Mesendoderm (in vitro differentiated cells): ENCODE data around the gene CCDC167.

Experiments
- DNase-seq: peaks from one replicate; pipeline ENCODE4 v3.0.0; 2013
- H2AK5ac ChIP-seq: 2 replicates; pipeline ENCODE4 v1.6.1; 2013; ENCODE audit warnings: low read length, inconsistent platforms
- H2BK120ac ChIP-seq: 2 replicates; pipeline ENCODE4 v1.6.1; 2013; ENCODE audit warnings: low read depth, mild to moderate bottlenecking, low read length, moderate library complexity, mixed read lengths
- H2BK15ac ChIP-seq: replicated peaks from 2 replicates; pipeline ENCODE4 v1.6.1; 2013; ENCODE audit warnings: low read depth, mild to moderate bottlenecking, moderate library complexity
- H2BK5ac ChIP-seq: 2 replicates; pipeline ENCODE4 v1.6.1; 2013; ENCODE audit warnings: low read length, inconsistent platforms
- H3K18ac ChIP-seq: 2 replicates; pipeline ENCODE4 v1.6.1; 2013; ENCODE audit warnings: mild to moderate bottlenecking, low read length, mixed read lengths
- H3K23ac ChIP-seq: one replicate; pipeline ENCODE4 v1.6.1; 2013; ENCODE audit warnings: low read length
- H3K27ac ChIP-seq: 2 replicates; pipeline ENCODE4 v1.5.1; 2013; ENCODE audit warnings: low read depth, mild to moderate bottlenecking, inconsistent platforms, low read length, moderate library complexity
- H3K27me3 ChIP-seq: 2 replicates; pipeline ENCODE4 v1.6.1; 2013; ENCODE audit warnings: low read length, control low read depth, mild to moderate bottlenecking, inconsistent platforms; ENCODE audit not compliant: insufficient read depth, poor library complexity
- H3K36me3 ChIP-seq: 2 replicates; pipeline ENCODE4 v1.6.1; 2013; ENCODE audit warnings: low read length, inconsistent platforms; ENCODE audit not compliant: control insufficient read depth, insufficient read depth
- H3K4ac ChIP-seq: one replicate; pipeline ENCODE4 v1.6.1; 2013; ENCODE audit warnings: low read depth, mild to moderate bottlenecking, low read length, moderate library complexity
- H3K4me1 ChIP-seq: 2 replicates; pipeline ENCODE4 v1.6.1; 2013; ENCODE audit warnings: low read depth, low read length, inconsistent platforms; ENCODE audit not compliant: control insufficient read depth
- H3K4me2 ChIP-seq: 2 replicates; pipeline ENCODE4 v1.6.1; 2013; ENCODE audit warnings: low read length
- H3K4me3 ChIP-seq: 2 replicates; pipeline ENCODE4 v1.5.1; 2013; ENCODE audit warnings: mild to moderate bottlenecking, low read length
- H3K56ac ChIP-seq: one replicate; pipeline ENCODE4 v1.6.1; 2013; ENCODE audit warnings: low read length
- H3K79me1 ChIP-seq: 2 replicates; pipeline ENCODE4 v1.6.1; 2013; ENCODE audit warnings: low read length, inconsistent platforms
- H3K79me2 ChIP-seq: 2 replicates; pipeline ENCODE4 v1.6.1; 2013; ENCODE audit warnings: mild to moderate bottlenecking, low read length; ENCODE audit not compliant: control insufficient read depth, insufficient read depth
- H3K9ac ChIP-seq: 2 replicates; pipeline ENCODE4 v1.6.1; 2013; ENCODE audit warnings: low read length, inconsistent platforms
- H4K5ac ChIP-seq: one replicate; pipeline ENCODE4 v1.6.1; 2013; ENCODE audit warnings: low read length
- H4K8ac ChIP-seq: one replicate; pipeline ENCODE4 v1.6.1; 2013; ENCODE audit warnings: low read depth, mild to moderate bottlenecking, control low read depth, low read length, moderate library complexity
- WGBS: extraction: QIAGEN DNeasy Blood & Tissue Kit; methylation state at CpG from one replicate; pipeline ENCODE4 v1.1.7; 2013; ENCODE audit warnings: low lambda C conversion rate, missing lambda C conversion rate; ENCODE audit not compliant: insufficient coverage; ENCODE audit errors: extremely low coverage; 5-methylcytosine and 5-hydroxymethylcytosine counted together

CCDC167 gene

GRCh38 chr6:37484786-37485170, 14.9 kb downstream of the CCDC167 start:
- Histone ChIP-seq H3K27ac (no peak overlapping the region), H3K79me1 (no peaks in the 10 kb centered on the region), H2AK5ac (no peak overlapping the region), H3K27me3 (no peaks in the 10 kb centered on the region), H3K36me3 (peaks cover 1% of the 10 kb centered on the region), H2BK120ac (no peak overlapping the region), H3K79me2 (no peaks in the 10 kb centered on the region), H3K4me3 (no peak overlapping the region), H3K56ac (no peak overlapping the region), H3K4me1 (no peaks in the 10 kb centered on the region), H3K18ac (no peak overlapping the region), H3K23ac (no peak overlapping the region), H2BK15ac (no peak overlapping the region), H4K5ac (no peak overlapping the region), H2BK5ac (no peak overlapping the region), H3K9ac (no peak overlapping the region), H3K4me2 (no peak overlapping the region), H4K8ac (no peak overlapping the region), H3K4ac (no peak overlapping the region)
- no peak for DNase-seq
- no CpG with 5 or more reads among the region's 7 CpGs for WGBS

GRCh38 chr6:37483917-37484785, 15.5 kb downstream of the CCDC167 start:
- H3K4me3 ChIP-seq: no peak overlapping the region
- no peaks in the 10 kb centered on the region for H3K79me1 ChIP-seq
- H3K18ac ChIP-seq: no peak overlapping the region
- H3K4ac ChIP-seq: no peak overlapping the region
- no peak overlapping the region for H4K5ac ChIP-seq
- DNase-seq: peak; percentile 48
- no peak overlapping the region for H2BK5ac ChIP-seq
- H2AK5ac ChIP-seq: no peak overlapping the region
- H3K9ac ChIP-seq: no peak overlapping the region
- H3K27ac ChIP-seq: no peak overlapping the region
- H3K4me1 ChIP-seq: no peaks in the 10 kb centered on the region
- H3K27me3 ChIP-seq: no peaks in the 10 kb centered on the region
- H3K36me3 ChIP-seq: peaks cover 4% of the 10 kb centered on the region
- H2BK15ac ChIP-seq: no peak overlapping the region
- no peak overlapping the region for H3K56ac ChIP-seq
- H3K4me2 ChIP-seq: no peak overlapping the region
- H4K8ac ChIP-seq: no peak overlapping the region
- no CpG with 5 or more reads among the region's 20 CpGs for WGBS
- no peaks in the 10 kb centered on the region for H3K79me2 ChIP-seq
- H2BK120ac ChIP-seq: no peak overlapping the region
- H3K23ac ChIP-seq: no peak overlapping the region

DNA sequence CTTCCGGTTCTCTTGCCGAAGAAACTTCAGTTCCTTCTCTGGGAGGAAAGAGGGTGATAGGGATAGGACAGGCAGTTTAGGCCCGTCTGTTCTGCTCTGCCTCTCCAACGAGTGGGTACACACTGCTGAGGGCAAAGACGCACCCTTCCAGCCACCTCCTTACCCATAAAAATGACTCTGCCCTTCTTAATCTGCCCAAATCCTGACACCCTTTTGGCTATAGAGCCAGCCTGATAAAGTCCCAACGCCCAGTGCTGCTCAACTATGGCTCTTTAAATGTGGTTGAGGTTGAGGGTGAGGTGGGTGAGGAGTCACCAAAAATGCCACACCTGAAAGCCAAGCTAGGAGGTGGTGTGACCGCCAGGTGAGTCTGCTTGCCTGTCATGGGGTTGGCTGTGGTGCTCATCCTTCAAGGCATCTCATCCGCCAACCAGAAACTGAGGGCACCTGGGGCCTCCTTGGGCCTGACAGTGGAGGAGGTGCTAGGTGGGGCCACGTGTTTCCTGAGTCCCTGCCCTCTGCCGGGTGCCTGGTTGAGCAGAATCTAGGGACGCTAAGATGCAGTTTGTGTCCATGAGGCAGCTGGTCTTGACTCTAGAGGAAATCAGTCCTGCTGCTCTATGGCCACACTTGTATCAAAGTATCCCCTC, 16.3 kb downstream of the CCDC167 start:
- Histone ChIP-seq H4K8ac (no peak overlapping the region), H3K18ac (no peak overlapping the region), H2BK5ac (no peak overlapping the region), H3K56ac (no peak overlapping the region), H2AK5ac (no peak overlapping the region), H2BK120ac (no peak overlapping the region), H3K4ac (no peak overlapping the region), H3K9ac (no peak overlapping the region), H3K79me2 (no peaks in the 10 kb centered on the region), H3K79me1 (no peaks in the 10 kb centered on the region), H3K36me3 (peaks cover 7% of the 10 kb centered on the region), H3K4me1 (no peaks in the 10 kb centered on the region), H3K4me2 (no peak overlapping the region), H3K27ac (no peak overlapping the region), H3K4me3 (no peak overlapping the region), H3K23ac (no peak overlapping the region), H4K5ac (no peak overlapping the region), H3K27me3 (no peaks in the 10 kb centered on the region), H2BK15ac (no peak overlapping the region)
- WGBS: no CpG with 5 or more reads among the region's 11 CpGs
- no peak for DNase-seq

DNA sequence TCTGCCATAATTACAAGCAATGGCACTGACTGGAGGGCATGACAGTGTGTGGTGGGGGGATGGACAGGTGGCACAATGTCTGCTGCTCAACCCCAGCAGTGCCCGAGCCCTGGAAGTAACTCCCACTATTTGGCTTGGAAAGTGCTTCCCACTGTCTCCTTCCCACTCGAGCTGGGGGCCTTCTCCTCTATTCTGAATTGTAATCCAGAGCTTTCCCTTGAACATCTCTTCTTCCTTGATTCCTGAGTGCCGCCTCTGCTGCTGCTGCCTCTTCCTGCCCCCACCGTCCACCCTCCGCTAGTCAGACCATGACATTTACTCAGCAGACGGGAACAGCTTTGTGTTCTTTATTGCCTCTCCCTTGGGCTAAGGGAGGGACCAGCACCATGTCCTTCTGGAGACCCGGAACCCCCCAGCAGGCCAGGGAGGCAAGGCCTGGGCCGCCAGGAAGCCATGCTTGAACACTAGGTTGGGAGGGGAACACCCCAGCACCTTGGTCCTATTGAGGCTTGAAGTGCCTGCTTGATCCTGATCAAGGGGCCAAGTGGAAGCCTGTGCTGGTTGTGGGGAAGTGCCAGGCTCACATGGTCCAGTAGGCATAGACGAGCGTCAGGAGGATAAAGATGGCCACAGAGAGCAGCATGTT, 17.0 kb downstream of the CCDC167 start:
- no peak overlapping the region for H2BK15ac ChIP-seq
- H3K27ac ChIP-seq: no peak overlapping the region
- H3K23ac ChIP-seq: no peak overlapping the region
- no peaks in the 10 kb centered on the region for H3K79me1 ChIP-seq
- no peaks in the 10 kb centered on the region for H3K4me1 ChIP-seq
- WGBS: no CpG with 5 or more reads among the region's 10 CpGs
- no peak overlapping the region for H3K4me2 ChIP-seq
- H3K27me3 ChIP-seq: no peaks in the 10 kb centered on the region
- no peak overlapping the region for H4K8ac ChIP-seq
- H2BK5ac ChIP-seq: no peak overlapping the region
- no peak overlapping the region for H4K5ac ChIP-seq
- H3K36me3 ChIP-seq: peaks cover 7% of the 10 kb centered on the region
- H3K18ac ChIP-seq: no peak overlapping the region
- no peak overlapping the region for H2BK120ac ChIP-seq
- H3K4ac ChIP-seq: no peak overlapping the region
- DNase-seq: no peak
- no peak overlapping the region for H3K4me3 ChIP-seq
- no peak overlapping the region for H3K56ac ChIP-seq
- no peak overlapping the region for H2AK5ac ChIP-seq
- no peak overlapping the region for H3K9ac ChIP-seq
- no peaks in the 10 kb centered on the region for H3K79me2 ChIP-seq

DNA sequence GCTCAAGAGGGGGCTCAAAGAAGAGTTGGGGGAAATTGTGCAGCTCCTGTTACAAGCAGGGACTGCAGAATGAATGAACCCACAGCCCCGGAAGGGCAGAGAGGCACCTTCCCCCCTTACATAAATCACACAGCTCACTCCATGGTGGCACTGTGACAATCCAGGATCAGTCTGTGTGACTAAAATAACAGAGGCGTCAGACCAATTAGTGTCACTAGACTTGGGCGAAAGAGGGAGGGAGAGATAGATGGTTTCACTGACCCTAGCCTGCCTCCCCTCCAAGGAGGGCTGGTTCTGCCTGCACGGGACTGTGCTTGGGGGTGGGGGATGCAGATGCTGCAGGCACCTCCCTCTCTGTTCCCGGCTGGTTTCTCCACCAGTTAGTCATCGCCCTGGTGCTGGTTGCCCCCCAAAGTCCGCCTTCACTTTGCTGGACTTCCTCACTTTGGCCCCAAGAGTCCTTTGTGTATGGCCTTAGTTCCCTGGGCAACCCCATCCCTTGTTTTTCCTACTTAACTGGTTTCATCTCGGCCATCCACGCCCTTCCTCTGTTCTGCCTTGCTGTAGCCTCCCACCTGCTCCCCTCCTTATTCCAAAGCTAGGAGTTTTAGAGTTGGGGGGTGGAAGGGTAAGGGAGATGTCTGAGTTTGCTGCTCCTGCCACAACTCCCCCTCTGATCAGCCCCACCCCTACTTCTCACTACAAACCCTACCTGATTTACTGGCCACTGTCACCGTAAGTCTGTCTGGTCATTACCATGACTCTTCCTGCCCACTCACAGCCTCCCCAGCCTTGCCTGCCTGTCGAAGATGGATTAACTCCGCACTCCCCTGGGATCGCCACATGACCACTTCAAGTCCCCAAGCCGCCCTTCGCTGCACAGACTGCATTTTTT, 17.7 kb downstream of the CCDC167 start:
- Histone ChIP-seq H3K79me2 (no peaks in the 10 kb centered on the region), H3K18ac (no peak overlapping the region), H3K56ac (no peak overlapping the region), H4K5ac (no peak overlapping the region), H4K8ac (no peak overlapping the region), H3K4me2 (no peak overlapping the region), H3K4me1 (no peaks in the 10 kb centered on the region), H2BK120ac (no peak overlapping the region), H3K4me3 (no peak overlapping the region), H3K36me3 (peaks cover 7% of the 10 kb centered on the region), H2AK5ac (no peak overlapping the region), H2BK5ac (no peak overlapping the region), H3K4ac (no peak overlapping the region), H3K9ac (no peak overlapping the region), H2BK15ac (no peak overlapping the region), H3K27ac (no peak overlapping the region), H3K27me3 (no peaks in the 10 kb centered on the region), H3K79me1 (no peaks in the 10 kb centered on the region), H3K23ac (no peak overlapping the region)
- no peak for DNase-seq
- WGBS: no CpG with 5 or more reads among the region's 15 CpGs
